ENCODE measurements around the gene AVP. TPM values are rescaled to one million over a fixed set of nuclear protein-coding genes. Genes with fewer than 3 reads are reported as not detected.
"Not testable (repeated sequence)": the region's sequence is repeated elsewhere in the genome, so short reads cannot be mapped to it uniquely, and the experiment has no call there.

AVP gene
- total and polyA plus RNA-seq, 7 donors, result not detected

GRCh38 chr20:3068986-3069900, 15.3 kb downstream of the AVP start:
- peaks cover 0 to 16% (median 6%) of the 10 kb centered on the region in 3 donors for H3K27me3 ChIP-seq (ENCODE audit: insufficient read depth in 3 of 3, low read length in 2 of 3)
- WGBS, 3 donors, result 63 to 80% (median 76%) methylated on average over 8 of the region's 8 CpGs
- DNase-seq (no peak), ATAC-seq (peak; percentile 71 to 79 (median 76))
- H3K9me3 ChIP-seq, result no peaks in the 10 kb centered on the region
- no peak overlapping the region for H3K4me3 ChIP-seq
- H3K4me1 ChIP-seq, result peaks cover 2% of the 10 kb centered on the region
- H3K27ac ChIP-seq, result no peak overlapping the region
- H3K36me3 ChIP-seq (ENCODE audit: insufficient read depth in 1 of 2, low read depth in 1 of 2), result no peaks in the 10 kb centered on the region
- TF ChIP-seq, protein P1, sequence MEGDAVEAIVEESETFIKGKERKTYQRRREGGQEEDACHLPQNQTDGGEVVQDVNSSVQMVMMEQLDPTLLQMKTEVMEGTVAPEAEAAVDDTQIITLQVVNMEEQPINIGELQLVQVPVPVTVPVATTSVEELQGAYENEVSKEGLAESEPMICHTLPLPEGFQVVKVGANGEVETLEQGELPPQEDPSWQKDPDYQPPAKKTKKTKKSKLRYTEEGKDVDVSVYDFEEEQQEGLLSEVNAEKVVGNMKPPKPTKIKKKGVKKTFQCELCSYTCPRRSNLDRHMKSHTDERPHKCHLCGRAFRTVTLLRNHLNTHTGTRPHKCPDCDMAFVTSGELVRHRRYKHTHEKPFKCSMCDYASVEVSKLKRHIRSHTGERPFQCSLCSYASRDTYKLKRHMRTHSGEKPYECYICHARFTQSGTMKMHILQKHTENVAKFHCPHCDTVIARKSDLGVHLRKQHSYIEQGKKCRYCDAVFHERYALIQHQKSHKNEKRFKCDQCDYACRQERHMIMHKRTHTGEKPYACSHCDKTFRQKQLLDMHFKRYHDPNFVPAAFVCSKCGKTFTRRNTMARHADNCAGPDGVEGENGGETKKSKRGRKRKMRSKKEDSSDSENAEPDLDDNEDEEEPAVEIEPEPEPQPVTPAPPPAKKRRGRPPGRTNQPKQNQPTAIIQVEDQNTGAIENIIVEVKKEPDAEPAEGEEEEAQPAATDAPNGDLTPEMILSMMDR (IDR thresholded peaks at IDR 0.05), result peak; percentile 43
- intact Hi-C loops (cut with DNase I), result loop anchor here in 1 of 2 donors (5.0 kb wide), 1 partner anchor 43 kb away; no protein-coding TSS in a partner anchor

- peaks cover 0 to 16% (median 6%) of the 10 kb centered on the region in 3 donors for H3K27me3 ChIP-seq (ENCODE audit: insufficient read depth in 3 of 3, low read length in 2 of 3)
Observed at GRCh38 chr20:3068075-3068474, 16.4 kb downstream of the AVP start.

DNA sequence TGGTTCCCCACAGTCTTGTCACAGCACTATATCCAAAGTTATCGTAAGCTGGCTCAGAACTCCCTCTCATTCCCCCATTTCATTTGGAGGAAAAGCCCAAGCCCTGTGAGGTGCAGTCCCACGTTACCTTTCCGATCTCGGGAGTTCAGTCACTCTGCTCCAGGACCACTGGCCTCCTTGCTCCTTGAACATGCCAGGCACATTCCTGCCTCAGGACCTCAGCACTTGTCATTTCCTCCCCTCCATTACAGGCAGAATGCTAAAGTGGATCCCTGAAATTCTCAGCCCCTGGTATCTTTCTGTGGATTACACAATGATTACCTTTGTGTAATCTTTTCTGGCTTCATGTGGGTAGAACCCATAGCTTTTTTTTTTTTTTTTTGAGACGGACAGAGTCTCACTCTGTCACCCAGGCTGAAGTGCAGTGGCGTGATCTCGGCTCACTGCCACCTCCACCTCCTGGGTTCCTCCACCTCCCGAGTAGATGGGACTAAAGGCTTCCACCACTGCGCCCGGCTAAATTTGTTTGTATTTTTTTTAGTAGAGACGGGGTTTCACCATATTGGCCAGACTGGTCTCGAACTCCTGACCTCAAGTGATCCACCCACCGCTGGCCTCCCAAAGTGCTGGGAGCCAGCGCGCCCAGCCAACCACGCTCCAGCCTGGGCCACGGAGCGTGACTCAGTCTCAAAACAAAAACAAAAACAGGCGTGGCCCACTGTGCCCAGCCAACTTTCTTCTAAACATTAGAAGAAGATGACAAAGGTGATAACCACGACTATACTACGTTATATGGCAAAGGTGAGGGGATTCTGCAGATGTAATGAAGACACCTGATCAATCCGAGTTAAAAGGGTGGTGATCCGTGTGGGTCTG, 17.1 kb downstream of the AVP start:
- peaks cover 0 to 13% (median 6%) of the 10 kb centered on the region in 3 donors for H3K27me3 ChIP-seq (ENCODE audit: insufficient read depth in 3 of 3, low read length in 2 of 3)
- DNase-seq, result no peak
- WGBS, 3 donors, result 75 to 80% (median 76%) methylated on average over 23 of the region's 23 CpGs
- no peak for ATAC-seq
- no peaks in the 10 kb centered on the region for H3K36me3 ChIP-seq (ENCODE audit: insufficient read depth in 1 of 2, low read depth in 1 of 2)
- no peak overlapping the region for H3K4me3 ChIP-seq
- no peaks in the 10 kb centered on the region for H3K9me3 ChIP-seq
- TF ChIP-seq, protein P1 (IDR thresholded peaks at IDR 0.05), result no peak
- no peak overlapping the region for H3K27ac ChIP-seq
- intact Hi-C loops (cut with DNase I), result loop anchor here in 1 of 2 donors (5.0 kb wide), 1 partner anchor 45 kb away; no protein-coding TSS in a partner anchor
- peaks cover 2% of the 10 kb centered on the region for H3K4me1 ChIP-seq

More at GRCh38 chr20:3068075-3068474, 16.4 kb downstream of the AVP start:
- DNase-seq (no peak), ATAC-seq (no peak)
- no peaks in the 10 kb centered on the region for H3K36me3 ChIP-seq (ENCODE audit: insufficient read depth in 1 of 2, low read depth in 1 of 2)
- no peak overlapping the region for H3K4me3 ChIP-seq
- WGBS, 3 donors, result 47 to 56% (median 48%) methylated on average over 8 of the region's 8 CpGs
- H3K4me1 ChIP-seq, result peaks cover 2% of the 10 kb centered on the region
- no peaks in the 10 kb centered on the region for H3K9me3 ChIP-seq
- TF ChIP-seq, protein P1 (IDR thresholded peaks at IDR 0.05), result no peak
- H3K27ac ChIP-seq, result no peak overlapping the region
- intact Hi-C loops (cut with DNase I), result loop anchor here in 1 of 2 donors (5.0 kb wide), 1 partner anchor 44 kb away; no protein-coding TSS in a partner anchor

GRCh38 chr20:3064119-3064518, 20.4 kb downstream of the AVP start:
- WGBS, 3 donors, result 77 to 86% (median 82%) methylated on average over 6 of the region's 6 CpGs
- H3K4me3 ChIP-seq; H3K9me3 ChIP-seq; H3K27ac ChIP-seq; ATAC-seq; H3K27me3 ChIP-seq (ENCODE audit: insufficient read depth in 3 of 3, low read length in 2 of 3); intact Hi-C loops (cut with DNase I); H3K4me1 ChIP-seq; DNase-seq; H3K36me3 ChIP-seq (ENCODE audit: insufficient read depth in 1 of 2, low read depth in 1 of 2): not testable (repeated sequence)
